SK-N-SH treated with all-trans-retinoic acid at 6 μM for 48 hours (cell line): ENCODE measurements around the gene KLF6.

ENCODE experiments used
- ATAC-seq: fragments of 200-7000 bp; cut with Tn5 transposase; 3 replicates; pipeline ENCODE4 v1.9.1; 2020; ENCODE audit warnings: mild to moderate bottlenecking, moderate library complexity
- ARNTL ChIP-seq: fragments of 450-650 bp; formaldehyde crosslinking; IDR thresholded peaks from 2 replicates; pipeline ENCODE4 v1.5.0; 2020; ENCODE audit warnings: low read depth, mild to moderate bottlenecking, moderate library complexity, borderline replicate concordance
- BACH2 ChIP-seq: fragments of 250-450 bp; sonication (Bioruptor Pico); IDR thresholded peaks from 2 replicates; pipeline ENCODE4 v1.9.0; 2021; ENCODE audit warnings: mild to moderate bottlenecking, borderline replicate concordance
- CREB5 ChIP-seq: fragments of 250-450 bp; sonication (Bioruptor Pico); IDR thresholded peaks from 2 replicates; pipeline ENCODE4 v1.5.1; 2020; ENCODE audit warnings: low read depth, mild to moderate bottlenecking, moderate library complexity
- CSDC2 ChIP-seq: fragments of 250-450 bp; sonication (Bioruptor Pico); IDR thresholded peaks from 2 replicates; pipeline ENCODE4 v1.5.0; 2020; ENCODE audit warnings: mild to moderate bottlenecking, moderate library complexity
- CSRNP3 ChIP-seq: fragments of 250-450 bp; sonication (Bioruptor Pico); IDR thresholded peaks from 2 replicates; pipeline ENCODE4 v1.5.1; 2021; ENCODE audit warnings: mild to moderate bottlenecking, moderate library complexity
- ISL1 ChIP-seq: fragments of 250-450 bp; sonication (Bioruptor Pico); IDR thresholded peaks from 2 replicates; pipeline ENCODE4 v2.1.2; 2022; ENCODE audit warnings: mild to moderate bottlenecking, moderate library complexity
- OSR1 ChIP-seq: fragments of 250-450 bp; sonication (Bioruptor Pico); IDR thresholded peaks from 2 replicates; pipeline ENCODE4 v1.8.0; 2022; ENCODE audit warnings: moderate library complexity, mild to moderate bottlenecking, inconsistent platforms
- PATZ1 ChIP-seq: fragments of 250-450 bp; sonication (Bioruptor Pico); IDR thresholded peaks from 2 replicates; pipeline ENCODE4 v1.8.0; 2020; ENCODE audit warnings: mild to moderate bottlenecking, moderate library complexity, borderline replicate concordance
- POU6F1 ChIP-seq: fragments of 250-450 bp; sonication (Bioruptor Pico); IDR thresholded peaks from 2 replicates; pipeline ENCODE4 v1.8.0; 2021; ENCODE audit warnings: low read depth, mild to moderate bottlenecking, moderate library complexity, borderline replicate concordance
- PPARA ChIP-seq: fragments of 250-450 bp; sonication (Bioruptor Pico); IDR thresholded peaks from 2 replicates; pipeline ENCODE4 v1.5.0; 2020; ENCODE audit warnings: mild to moderate bottlenecking, borderline replicate concordance
- RARB ChIP-seq: fragments of 250-450 bp; sonication (Bioruptor Pico); IDR thresholded peaks from 2 replicates; pipeline ENCODE4 v1.8.0; 2021; ENCODE audit warnings: mild to moderate bottlenecking, moderate library complexity
- SNAI2 ChIP-seq: fragments of 250-450 bp; sonication (Bioruptor Pico); IDR thresholded peaks from 2 replicates; pipeline ENCODE4 v1.5.0; 2020; ENCODE audit warnings: mild to moderate bottlenecking, moderate library complexity
- TCF4 ChIP-seq: fragments of 250-450 bp; sonication (Bioruptor Pico); IDR thresholded peaks from 2 replicates; pipeline ENCODE4 v1.8.0; 2021; ENCODE audit warnings: mild to moderate bottlenecking, moderate library complexity, borderline replicate concordance
- TOX ChIP-seq: fragments of 250-450 bp; sonication (Bioruptor Pico); IDR thresholded peaks from 2 replicates; pipeline ENCODE4 v1.8.0; 2021; ENCODE audit warnings: mild to moderate bottlenecking, moderate library complexity, borderline replicate concordance
- TSHZ2 ChIP-seq: fragments of 250-450 bp; sonication (Bioruptor Pico); IDR thresholded peaks from 2 replicates; pipeline ENCODE4 v1.5.0; 2020; ENCODE audit warnings: mild to moderate bottlenecking, moderate library complexity
- ZC3H10 ChIP-seq: fragments of 250-450 bp; sonication (Bioruptor Pico); IDR thresholded peaks from 2 replicates; pipeline ENCODE4 v1.5.1; 2021; ENCODE audit warnings: mild to moderate bottlenecking, moderate library complexity
- ZFP3 ChIP-seq: fragments of 250-450 bp; sonication (Bioruptor Pico); IDR thresholded peaks from 2 replicates; pipeline ENCODE4 v1.5.0; 2020; ENCODE audit warnings: mild to moderate bottlenecking, moderate library complexity
- ZFP30 ChIP-seq: fragments of 450-650 bp; formaldehyde crosslinking; IDR thresholded peaks from 2 replicates; pipeline ENCODE4 v1.5.0; 2022; ENCODE audit warnings: mild to moderate bottlenecking, moderate library complexity
- ZNF565 ChIP-seq: fragments of 450-650 bp; formaldehyde crosslinking; conservative IDR thresholded peaks from 2 replicates; pipeline ENCODE4 v1.5.0; 2020; ENCODE audit warnings: low read depth, mild to moderate bottlenecking, moderate library complexity
- ZNF70 ChIP-seq: fragments of 450-650 bp; formaldehyde crosslinking; IDR thresholded peaks from 2 replicates; pipeline ENCODE4 v1.5.0; 2020; ENCODE audit warnings: mild to moderate bottlenecking, moderate library complexity
- ZNF8 ChIP-seq: fragments of 450-650 bp; formaldehyde crosslinking; IDR thresholded peaks from 2 replicates; pipeline ENCODE4 v1.5.0; 2020; ENCODE audit warnings: mild to moderate bottlenecking, moderate library complexity

Gene KLF6

GRCh38 chr10:3831608-3832007 is 46.6 kb upstream of the KLF6 start:
- TF ChIP-seq TSHZ2 (CRISPR knock-in tag) (no peak), CSDC2 (CRISPR knock-in tag) (no peak), ISL1 (CRISPR knock-in tag) (no peak), PATZ1 (CRISPR knock-in tag) (no peak), SNAI2 (no peak), PPARA (no peak), BACH2 (CRISPR knock-in tag) (no peak), ARNTL (no peak), CSRNP3 (CRISPR knock-in tag) (no peak), OSR1 (CRISPR knock-in tag) (no peak), ZNF565 (CRISPR knock-in tag) (no peak), RARB (CRISPR knock-in tag) (no peak), ZNF70 (CRISPR knock-in tag) (no peak), CREB5 (CRISPR knock-in tag) (no peak), TCF4 (CRISPR knock-in tag) (no peak), ZFP3 (CRISPR knock-in tag) (no peak), TOX (CRISPR knock-in tag) (no peak)
- TF ChIP-seq, all 23 proteins: peak for 0
- ATAC-seq, result no peak

GRCh38 chr10:3830946-3831345 is 45.9 kb upstream of the KLF6 start:
- peak; percentile 61 for ATAC-seq
- TF ChIP-seq SNAI2 (no peak), ZC3H10 (CRISPR knock-in tag) (no peak), ZNF8 (CRISPR knock-in tag) (no peak)

- no peak for ATAC-seq
- TF ChIP-seq CREB5 (CRISPR knock-in tag) (no peak), POU6F1 (CRISPR knock-in tag) (no peak), SNAI2 (no peak), ZFP30 (CRISPR knock-in tag) (no peak), TOX (CRISPR knock-in tag) (no peak)
Observed at GRCh38 chr10:3829156-3830050, 44.4 kb upstream of the KLF6 start.
